Upper lobe of left lung (tissue), 4 donors: ENCODE data around the gene TMTC1.

Experiments used
- CTCF ChIP-seq, 6 experiments: fragments of 450-650 bp in 4 of 6; fragments of 200-600 bp in 2 of 6; sonication (generic) in 2 of 6; IDR thresholded peaks; one replicate each; pipeline ENCODE4 v1.5.1; 2016 to 2019; ENCODE audit warnings: antibody characterized with exemption in 6 of 6
- POLR2A ChIP-seq, 4 donors: fragments of 450-650 bp; IDR thresholded peaks; one replicate each; pipeline ENCODE4 v1.5.1; 2016 to 2017; ENCODE audit warnings: antibody characterized with exemption in 4 of 4, mild to moderate bottlenecking in 2 of 4
- POLR2AphosphoS5 ChIP-seq, 2 donors: sonication (generic); formaldehyde crosslinking; IDR thresholded peaks; one replicate each; pipeline ENCODE4 v1.5.1; 2017; ENCODE audit warnings: antibody characterized with exemption in 2 of 2

- TF ChIP-seq CTCF (IDR thresholded peaks at IDR 0.05) (no peak), POLR2AphosphoS5 (IDR thresholded peaks at IDR 0.05) (no peak), POLR2A (IDR thresholded peaks at IDR 0.05) (no peak)
Measured at GRCh38 chr12:29463198-29463597, 320.5 kb downstream of the TMTC1 start.
